ENCODE data around the gene DPM3. TPM values are rescaled to one million over a fixed set of nuclear protein-coding genes. Genes with fewer than 3 reads are reported as not detected.

DPM3 gene
- total RNA-seq, 2 donors from 2014 or later, result 6.2 to 106 TPM

GRCh38 chr1:155104605-155105534 is 35.5 kb downstream of the DPM3 start:
- DNase-seq, result no peak
- H3K27me3 ChIP-seq, result no peaks in the 10 kb centered on the region
- intact Hi-C loops (cut with DNase I), result no loop called here
- H3K36me3 ChIP-seq (replicated peaks in 1 of 2; ENCODE audit: insufficient read depth in 1 of 2, low read depth in 2 of 2), result no peaks in the 10 kb centered on the region
- no peak overlapping the region for H3K4me3 ChIP-seq
- H3K27ac ChIP-seq, result peak overlapping the region in 1 of 4 donors; percentile 12
- no peaks in the 10 kb centered on the region for H3K9me3 ChIP-seq
- 74 to 78% methylated on average over 7 of the region's 7 CpGs for WGBS, 2 donors
- peak; percentile 50 for ATAC-seq
- TF ChIP-seq POLR2A (IDR thresholded peaks at IDR 0.05), result no peak
- no peak for TF ChIP-seq CTCF (IDR thresholded peaks at IDR 0.05)
- peaks cover 16% of the 10 kb centered on the region for H3K4me1 ChIP-seq

GRCh38 chr1:155103325-155103724 is 37.0 kb downstream of the DPM3 start:
- H3K4me1 ChIP-seq, result peaks cover 16% of the 10 kb centered on the region
- no peak for ATAC-seq
- no peaks in the 10 kb centered on the region for H3K27me3 ChIP-seq
- 55 to 72% methylated on average over 9 of the region's 9 CpGs for whole genome bisulfite sequencing, 2 donors
- intact Hi-C loops (cut with DNase I), result no loop called here
- no peak overlapping the region for H3K27ac ChIP-seq
- TF ChIP-seq CTCF (IDR thresholded peaks at IDR 0.05), result no peak
- no peak for TF ChIP-seq POLR2A (IDR thresholded peaks at IDR 0.05)
- H3K9me3 ChIP-seq, result no peaks in the 10 kb centered on the region
- H3K36me3 ChIP-seq (replicated peaks in 1 of 2; ENCODE audit: insufficient read depth in 1 of 2, low read depth in 2 of 2), result no peaks in the 10 kb centered on the region
- no peak overlapping the region for H3K4me3 ChIP-seq
- DNase-seq, result no peak

- ATAC-seq, result no peak
- H3K4me1 ChIP-seq, result peaks cover 3% of the 10 kb centered on the region
- 82 to 83% methylated on average over 5 to 7 of the region's 7 CpGs for WGBS, 2 donors
- intact Hi-C loops (cut with DNase I), result no loop called here
- no peak overlapping the region for H3K27ac ChIP-seq
- TF ChIP-seq CTCF (IDR thresholded peaks at IDR 0.05), result no peak
- TF ChIP-seq POLR2A (IDR thresholded peaks at IDR 0.05), result no peak
- H3K36me3 ChIP-seq (replicated peaks in 1 of 2; ENCODE audit: insufficient read depth in 1 of 2, low read depth in 2 of 2), result no peaks in the 10 kb centered on the region
- DNase-seq, result no peak
- H3K27me3 ChIP-seq, result no peaks in the 10 kb centered on the region
- H3K4me3 ChIP-seq, result no peak overlapping the region
- H3K9me3 ChIP-seq, result no peaks in the 10 kb centered on the region
Measured at GRCh38 chr1:155099331-155099730, 41.0 kb downstream of the DPM3 start.

GRCh38 chr1:155094622-155094948 is 45.7 kb downstream of the DPM3 start:
- no peak overlapping the region for H3K27ac ChIP-seq
- DNase-seq, result no peak

More at GRCh38 chr1:155094622-155094948, 45.7 kb downstream of the DPM3 start:
- no peaks in the 10 kb centered on the region for H3K27me3 ChIP-seq
- 63 to 71% methylated on average over 2 of the region's 2 CpGs for WGBS, 2 donors
- intact Hi-C loops (cut with DNase I), result loop anchor here (5.0 kb wide), 2 partner anchors 33 to 73 kb away; partner anchors contain the start of gene EFNA1
- TF ChIP-seq CTCF (IDR thresholded peaks at IDR 0.05), result no peak
- TF ChIP-seq POLR2A (IDR thresholded peaks at IDR 0.05), result no peak
- H3K4me3 ChIP-seq, result no peak overlapping the region
- no peaks in the 10 kb centered on the region for H3K9me3 ChIP-seq
- no peaks in the 10 kb centered on the region for H3K36me3 ChIP-seq (replicated peaks in 1 of 2; ENCODE audit: insufficient read depth in 1 of 2, low read depth in 2 of 2)
- no peak for ATAC-seq
- H3K4me1 ChIP-seq, result peaks cover 6% of the 10 kb centered on the region
